Cerebellar nuclear complex (tissue), 1 donor: Measurements from ENCODE around the gene LCE2C.
"Not testable (repeated sequence)": the region's sequence is repeated elsewhere in the genome, so short reads cannot be mapped to it uniquely, and the experiment has no call there.

ENCODE experiments used
- DNase-seq, 2 experiments: peaks; one replicate each; lab custom pipeline; 2025; lab: John Stamatoyannopoulos, UW

The LCE2C gene, protein sequence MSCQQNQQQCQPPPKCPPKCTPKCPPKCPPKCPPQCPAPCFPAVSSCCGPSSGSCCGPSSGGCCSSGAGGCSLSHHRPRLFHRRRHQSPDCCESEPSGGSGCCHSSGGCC

GRCh38 chr1:152674983-152675382 lies at the start of gene LCE2C:
TSS of gene LCE2C (plus strand) at chr1:152675279. CDS start at chr1:152676016, 737 bp downstream.
- not testable (repeated sequence) for DNase-seq

DNA sequence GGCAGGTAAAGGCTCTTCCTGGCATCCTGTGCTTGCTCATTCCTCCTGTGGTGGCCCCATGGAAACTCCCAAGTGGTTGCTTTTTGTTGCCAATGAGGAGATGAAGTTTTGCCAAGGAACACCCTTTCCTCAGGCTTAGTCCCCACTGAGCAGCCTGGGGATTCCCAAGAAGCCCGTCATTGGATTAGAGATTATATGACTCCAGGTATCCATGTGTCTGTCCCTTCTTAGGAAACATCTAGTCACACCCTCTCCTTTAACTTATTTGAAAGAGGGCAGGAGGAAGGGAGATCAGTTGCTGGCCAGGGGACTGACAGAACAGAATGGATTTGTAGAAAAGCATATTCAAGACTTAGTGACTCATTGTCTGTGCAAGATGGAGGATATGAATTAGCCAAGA lies 48.3 kb upstream of the LCE2C start:
- no peak for DNase-seq

- DNase-seq: no peak
Observed at GRCh38 chr1:152630596-152630995, 44.5 kb upstream of the LCE2C start.

DNA sequence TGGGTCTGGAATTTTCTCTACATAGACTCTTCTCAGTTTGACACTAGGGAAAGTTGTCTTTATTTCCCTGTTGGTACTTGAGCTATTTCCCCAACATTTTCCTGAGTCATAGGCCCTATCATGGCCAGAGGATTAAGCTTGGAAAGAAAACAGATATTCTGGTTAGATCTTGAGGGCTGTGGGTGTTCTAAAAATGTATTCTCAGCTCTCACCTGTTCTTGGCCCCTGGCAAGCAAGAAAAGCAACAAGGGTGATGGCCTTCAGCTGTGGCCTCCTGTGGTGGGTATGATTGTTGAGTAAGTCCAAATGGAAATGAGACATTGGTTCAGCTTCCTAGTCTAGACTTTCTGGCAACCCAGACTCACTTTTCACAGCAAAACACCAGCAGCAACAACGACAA lies 34.7 kb upstream of the LCE2C start:
- no peak for DNase-seq

DNA sequence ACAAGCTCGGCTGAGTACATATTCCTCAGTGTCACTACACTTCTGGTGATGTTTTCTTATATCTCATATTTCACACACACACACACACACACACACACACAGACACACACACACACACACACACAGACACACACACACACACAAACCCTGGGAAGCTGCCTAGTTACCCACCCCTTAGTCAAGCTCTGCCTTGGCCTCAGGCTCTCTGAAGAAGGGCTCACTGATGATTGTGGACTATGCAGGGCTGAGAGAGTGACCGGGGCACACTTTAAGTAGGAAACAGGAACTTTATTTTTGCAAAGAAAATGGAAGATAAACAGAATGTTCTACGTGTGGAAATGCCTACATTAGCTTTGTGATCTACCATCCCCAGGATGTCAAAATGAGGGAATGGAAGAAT lies 31.1 kb upstream of the LCE2C start:
- DNase-seq: no peak

DNA sequence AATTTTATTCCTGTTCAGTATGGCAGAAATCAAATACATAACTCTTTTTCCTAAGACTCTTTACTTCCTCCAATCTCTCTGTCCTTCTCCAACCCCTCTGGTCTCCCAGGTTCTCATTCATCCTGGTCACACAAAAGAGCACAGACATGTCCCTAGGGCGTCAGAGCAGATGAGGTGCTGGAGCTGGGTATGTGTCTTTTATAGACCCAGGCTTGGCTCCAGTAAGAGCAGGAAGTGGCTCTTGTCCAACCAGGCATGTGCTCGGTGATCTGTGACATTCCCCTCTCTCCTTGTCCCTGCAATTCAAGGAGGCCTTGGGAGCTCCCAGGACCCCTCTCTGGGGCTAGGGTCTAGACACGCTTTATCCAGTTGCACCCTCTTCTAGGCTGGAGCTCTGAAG lies 29.9 kb upstream of the LCE2C start:
- DNase-seq: no peak

DNA sequence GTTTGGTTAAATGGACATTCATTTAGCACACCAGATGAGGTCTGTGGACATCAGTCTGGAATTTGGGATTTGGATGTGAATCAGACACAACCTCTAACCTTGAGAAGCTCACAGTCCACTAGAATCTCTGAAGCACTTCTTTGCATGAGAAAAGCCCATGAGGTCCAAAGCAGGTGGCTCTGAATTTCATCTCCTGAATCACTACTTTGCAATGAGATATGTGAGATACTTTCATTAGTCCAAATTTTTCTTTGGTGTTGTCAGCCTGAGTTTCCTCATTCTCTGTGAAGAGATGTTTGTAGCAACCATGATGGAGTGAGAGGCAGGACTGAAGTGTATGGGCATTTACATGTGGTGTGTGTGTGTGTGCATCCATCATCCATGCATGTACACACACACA lies 28.4 kb upstream of the LCE2C start:
- DNase-seq: no peak

- no peak for DNase-seq
Observed at GRCh38 chr1:152654110-152654509, 21.0 kb upstream of the LCE2C start.

- DNase-seq: no peak
Observed at GRCh38 chr1:152656459-152656858, 18.6 kb upstream of the LCE2C start.

DNA sequence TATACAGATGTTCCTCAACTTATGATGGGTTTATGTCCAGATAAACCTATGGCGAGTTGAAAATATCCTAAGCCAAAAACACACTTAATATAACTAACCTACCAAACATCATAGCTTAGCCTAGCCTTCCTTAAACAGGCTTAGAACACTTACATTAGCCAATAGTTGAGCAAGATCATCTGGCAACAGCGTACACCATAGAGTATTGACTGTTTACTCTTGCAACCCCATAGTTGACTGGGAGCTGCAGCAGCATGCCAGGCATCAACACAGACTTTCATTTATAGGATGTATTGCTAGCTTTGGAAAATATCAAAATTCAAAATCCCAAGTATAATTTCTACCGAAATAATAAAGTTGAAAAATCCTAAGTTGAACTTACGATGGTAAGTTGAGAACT lies 17.4 kb upstream of the LCE2C start:
- no peak for DNase-seq

GRCh38 chr1:152658649-152659048 lies 16.4 kb upstream of the LCE2C start:
- DNase-seq: no peak

DNA sequence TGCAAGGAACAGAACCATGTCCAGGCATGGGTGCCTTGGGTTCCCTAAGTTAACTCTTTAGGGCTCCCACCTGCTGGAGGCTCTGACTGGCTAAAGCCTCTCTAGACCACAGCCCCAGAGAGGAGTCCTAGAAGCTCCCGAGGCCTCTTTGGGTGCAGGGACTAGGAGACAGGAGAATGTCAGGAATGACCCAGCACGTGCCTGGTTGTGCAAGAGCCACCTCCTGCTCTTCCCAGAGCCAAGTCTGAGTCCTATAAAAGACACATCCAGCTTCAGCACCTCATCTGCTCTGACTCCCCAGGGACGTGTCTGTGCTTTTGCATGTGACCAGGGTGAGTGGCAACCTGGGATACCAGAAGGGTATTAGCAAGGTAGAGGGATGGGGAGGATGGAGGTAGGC lies 12.0 kb upstream of the LCE2C start, which contains the start of gene LCE2D:
LCE2D (plus strand) TSS at position 283 of the 400 bp plus-strand sequence. CDS start 726 bp downstream, outside the sequence.
- DNase-seq: no peak

DNA sequence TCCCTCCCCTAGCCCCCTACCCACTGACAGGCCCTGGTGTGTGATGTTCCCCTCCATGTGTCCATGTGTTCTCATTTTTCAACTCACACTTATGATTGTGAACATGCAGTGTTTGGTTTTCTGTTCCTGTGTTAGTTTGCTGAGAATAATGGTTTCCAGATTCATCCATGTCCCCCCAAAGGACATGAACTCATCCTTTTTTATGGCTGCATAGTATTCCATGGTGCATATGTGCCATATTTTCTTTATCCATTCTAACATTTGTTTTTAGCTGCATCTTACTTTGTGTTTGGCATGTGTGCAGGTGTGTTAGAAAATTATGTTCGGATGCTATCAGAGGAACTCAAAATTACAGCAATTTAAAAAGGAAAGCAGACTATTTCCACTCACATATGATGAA lies 8.9 kb upstream of the LCE2C start:
- DNase-seq: not testable (repeated sequence)

DNA sequence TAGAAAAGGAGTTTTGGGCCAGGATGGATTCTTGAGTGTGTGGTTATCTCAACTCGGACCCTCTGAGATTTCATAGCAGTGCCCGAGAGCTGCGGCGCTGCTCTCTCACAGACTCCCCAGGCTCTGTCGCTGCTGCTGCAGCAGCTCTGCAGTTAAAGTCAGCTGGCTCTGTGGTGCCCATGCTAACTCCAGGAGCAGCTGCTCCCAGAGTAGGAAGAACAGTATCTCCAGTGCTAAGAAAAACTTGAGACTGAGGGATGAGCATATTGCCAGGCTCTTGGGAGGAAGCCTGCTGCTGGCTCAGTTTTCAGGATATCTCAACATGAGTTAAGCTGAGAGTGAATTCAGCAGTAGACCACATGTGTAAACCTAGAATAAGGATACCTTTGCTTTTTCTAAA lies 7.4 kb upstream of the LCE2C start:
- DNase-seq: no peak

- no peak for DNase-seq
Observed at GRCh38 chr1:152673016-152673415, 2.1 kb upstream of the LCE2C start.

- no peak for DNase-seq
Observed at GRCh38 chr1:152679459-152679858, 4.4 kb downstream of the LCE2C start.

- no peak for DNase-seq
Observed at GRCh38 chr1:152681616-152682015, 6.5 kb downstream of the LCE2C start.

DNA sequence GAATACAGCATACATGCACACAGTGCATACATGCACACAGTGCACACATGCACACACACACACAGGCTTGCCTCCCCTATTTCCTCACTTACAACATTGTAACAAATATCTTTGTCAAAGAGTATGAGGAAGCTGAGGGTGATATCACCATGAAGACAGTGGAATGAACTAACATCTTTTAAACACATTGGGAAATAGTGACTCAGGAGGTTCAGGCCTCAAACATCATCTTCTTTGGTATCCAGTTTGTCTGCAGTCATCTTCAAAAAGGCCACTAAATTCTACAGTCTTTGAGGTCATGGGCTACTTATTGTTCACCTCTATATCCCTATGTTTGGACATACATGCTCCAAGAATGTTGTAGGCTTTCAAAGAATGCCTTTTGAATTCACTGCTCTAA lies 8.8 kb downstream of the LCE2C start:
- DNase-seq: no peak

DNA sequence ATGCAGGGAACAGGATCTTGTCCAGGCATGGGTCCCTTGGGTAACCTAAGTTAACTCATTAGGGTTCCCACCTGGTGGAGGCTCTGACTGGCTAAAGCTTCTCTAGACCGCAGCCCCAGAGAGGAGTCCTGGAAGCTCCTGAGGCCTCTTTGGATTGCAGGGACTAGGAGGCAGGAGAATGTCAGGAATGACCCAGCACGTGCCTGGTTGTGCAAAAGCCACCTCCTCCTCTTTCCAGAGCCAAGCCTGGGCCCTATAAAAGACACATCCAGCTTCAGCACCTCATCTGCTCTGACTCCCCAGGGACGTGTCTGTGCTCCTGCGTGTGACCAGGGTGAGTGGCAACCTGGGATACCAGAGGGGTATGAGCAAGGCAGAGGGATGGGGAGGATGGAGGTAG lies 10.7 kb downstream of the LCE2C start, which contains the start of gene LCE2B:
LCE2B (plus strand) TSS at position 301 of the 400 bp plus-strand sequence. CDS start 721 bp downstream, outside the sequence.
- DNase-seq: not testable (repeated sequence)

DNA sequence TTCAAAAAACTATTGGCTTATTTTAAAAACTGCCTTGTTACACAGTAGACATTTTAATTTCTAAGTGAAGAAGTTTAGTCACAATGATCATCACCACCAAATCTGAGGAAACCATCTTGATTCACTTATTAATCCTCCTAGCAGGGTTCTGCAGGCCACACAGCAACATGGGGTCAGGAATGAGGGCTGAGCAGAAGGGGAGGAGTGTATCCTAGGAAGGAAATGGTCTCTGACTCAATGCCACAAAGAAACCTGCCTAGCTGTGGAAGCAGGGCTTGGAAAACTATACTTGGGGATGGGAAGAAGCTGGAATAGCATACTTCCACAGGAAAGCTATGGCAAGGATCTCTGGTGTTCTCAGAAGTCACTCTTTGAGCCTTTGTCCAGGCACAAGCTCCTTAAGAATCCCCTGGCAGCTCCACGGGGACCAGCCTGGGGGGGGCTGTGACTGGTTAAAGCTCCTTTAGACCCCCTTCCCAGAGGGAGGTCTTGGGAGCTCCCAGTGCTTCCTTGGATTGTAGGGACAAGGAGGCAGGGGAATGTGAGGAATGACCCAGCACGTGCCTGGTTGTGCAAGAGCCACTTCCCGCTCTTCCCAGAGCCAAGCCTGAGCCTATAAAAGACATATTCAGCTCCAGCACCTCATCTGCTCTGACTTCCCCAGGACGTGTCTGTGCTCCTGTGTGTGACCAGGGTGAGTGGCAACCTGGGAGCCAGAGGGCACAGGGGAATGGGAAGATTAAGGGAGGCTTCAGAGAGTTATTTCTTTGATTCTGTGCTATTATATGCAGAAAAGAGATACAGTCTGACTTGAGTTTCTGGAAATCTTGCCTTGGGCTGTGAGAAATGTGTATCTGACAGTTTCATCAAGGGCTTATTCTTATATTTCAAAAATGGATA lies 22.9 kb downstream of the LCE2C start, which contains the start of gene LCE2A:
LCE2A (plus strand) TSS at position 645 of the 900 bp plus-strand sequence. CDS start 557 bp downstream, outside the sequence.
- no peak for DNase-seq

- DNase-seq: no peak
Observed at GRCh38 chr1:152699746-152700145, 24.7 kb downstream of the LCE2C start.

DNA sequence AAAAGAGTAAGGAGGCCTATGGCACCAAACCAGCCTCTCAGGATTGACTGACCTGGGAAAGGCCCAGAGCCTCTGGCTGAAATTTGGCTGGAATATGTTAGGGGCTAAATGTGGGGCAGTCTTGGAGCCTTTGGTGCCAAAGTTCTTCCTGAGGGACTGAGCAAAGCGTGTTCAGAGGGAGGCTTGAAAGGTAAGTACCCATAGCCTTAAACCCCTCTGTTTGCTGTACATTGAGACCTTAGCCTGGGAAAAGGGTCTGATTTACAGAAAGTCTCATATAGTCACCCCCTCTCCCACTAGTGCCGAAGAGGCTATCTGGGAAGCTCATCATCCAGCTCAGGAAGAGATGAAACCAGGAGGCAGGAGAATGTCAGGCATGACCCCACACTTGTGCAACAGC lies 32.8 kb downstream of the LCE2C start, which contains the start of gene LCE4A:
LCE4A (plus strand) TSS at position 301 of the 400 bp plus-strand sequence. CDS start 916 bp downstream, outside the sequence.
- no peak for DNase-seq

GRCh38 chr1:152718238-152718637 lies 43.2 kb downstream of the LCE2C start:
- DNase-seq: no peak
